ENCODE data around the gene RNF208. TPM values are rescaled to one million over a fixed set of nuclear protein-coding genes. Genes with fewer than 3 reads are reported as not detected.

RNF208 gene
- polyA plus RNA-seq, 3 donors = 1.5 TPM; not detected in 2

DNA sequence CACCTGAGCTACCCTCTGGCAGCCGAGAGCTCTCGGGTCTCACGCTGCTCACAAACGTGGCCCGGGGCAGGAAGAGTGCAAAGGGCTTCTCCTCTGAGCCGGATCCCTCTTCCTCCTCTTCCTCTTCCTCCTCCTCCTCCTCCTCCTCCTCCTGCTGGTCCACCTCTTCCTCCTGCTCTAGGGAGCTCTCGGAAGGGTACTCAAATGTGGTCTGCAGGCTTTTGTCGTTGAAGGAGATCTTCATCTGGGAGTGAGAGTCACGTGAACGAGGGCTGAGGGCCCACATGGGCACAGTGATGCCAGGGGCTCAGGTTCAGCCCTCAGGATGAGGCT lies 29.6 kb downstream of the RNF208 start:
- 85% methylated on average over 9 of the region's 10 CpGs for WGBS (ENCODE audit: insufficient coverage)
- Mint-ChIP-seq H3K36me3 (peaks cover 6 to 32% of the 10 kb centered on the region in 2 donors), H3K27me3 (ENCODE audit: low read depth in 3 of 3) (no peaks in the 10 kb centered on the region), H3K4me3 (no peak overlapping the region), H3K9me3 (peaks cover 0 to 2% (median 0%) of the 10 kb centered on the region in 7 donors), H3K27ac (no peak overlapping the region), H3K4me1 (peaks cover 22% of the 10 kb centered on the region)
- H3K36me3 ChIP-seq (replicated peaks in 1 of 2; ENCODE audit: control insufficient read depth in 1 of 2, insufficient read depth in 2 of 2, low read length in 2 of 2) = peaks cover 17 to 23% of the 10 kb centered on the region in 2 donors
- no peak overlapping the region for H3K9ac ChIP-seq (ENCODE audit: insufficient read depth, low read length, poor library complexity, severe bottlenecking)
- peaks cover 20 to 25% of the 10 kb centered on the region in 2 donors for H3K4me1 ChIP-seq (ENCODE audit: control insufficient read depth in 1 of 2, insufficient read depth in 2 of 2, low read length in 2 of 2)
- no peak overlapping the region for H2AFZ ChIP-seq (ENCODE audit: insufficient read depth, low read depth, low read length, poor library complexity, severe bottlenecking)
- TF ChIP-seq, protein P1, sequence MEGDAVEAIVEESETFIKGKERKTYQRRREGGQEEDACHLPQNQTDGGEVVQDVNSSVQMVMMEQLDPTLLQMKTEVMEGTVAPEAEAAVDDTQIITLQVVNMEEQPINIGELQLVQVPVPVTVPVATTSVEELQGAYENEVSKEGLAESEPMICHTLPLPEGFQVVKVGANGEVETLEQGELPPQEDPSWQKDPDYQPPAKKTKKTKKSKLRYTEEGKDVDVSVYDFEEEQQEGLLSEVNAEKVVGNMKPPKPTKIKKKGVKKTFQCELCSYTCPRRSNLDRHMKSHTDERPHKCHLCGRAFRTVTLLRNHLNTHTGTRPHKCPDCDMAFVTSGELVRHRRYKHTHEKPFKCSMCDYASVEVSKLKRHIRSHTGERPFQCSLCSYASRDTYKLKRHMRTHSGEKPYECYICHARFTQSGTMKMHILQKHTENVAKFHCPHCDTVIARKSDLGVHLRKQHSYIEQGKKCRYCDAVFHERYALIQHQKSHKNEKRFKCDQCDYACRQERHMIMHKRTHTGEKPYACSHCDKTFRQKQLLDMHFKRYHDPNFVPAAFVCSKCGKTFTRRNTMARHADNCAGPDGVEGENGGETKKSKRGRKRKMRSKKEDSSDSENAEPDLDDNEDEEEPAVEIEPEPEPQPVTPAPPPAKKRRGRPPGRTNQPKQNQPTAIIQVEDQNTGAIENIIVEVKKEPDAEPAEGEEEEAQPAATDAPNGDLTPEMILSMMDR (IDR thresholded peaks at IDR 0.05) = no peak
- H3K9me3 ChIP-seq (replicated peaks in 1 of 2; ENCODE audit: control insufficient read depth in 1 of 2, insufficient read depth in 1 of 2, low read length in 2 of 2) = no peaks in the 10 kb centered on the region
- H4K20me1 ChIP-seq (ENCODE audit: insufficient read depth, low read length) = peaks cover 31% of the 10 kb centered on the region
- H3K27ac ChIP-seq (ENCODE audit: low read depth in 1 of 2, low read length in 2 of 2) = no peak overlapping the region
- H3K27me3 ChIP-seq (ENCODE audit: control insufficient read depth in 2 of 2, insufficient read depth in 2 of 2, low read length in 2 of 2) = no peaks in the 10 kb centered on the region
- no peak overlapping the region for H3K4me3 ChIP-seq (replicated peaks in 1 of 3; ENCODE audit: low read depth in 2 of 3, low read length in 3 of 3)
- H3K4me2 ChIP-seq (replicated peaks; ENCODE audit: extremely low read depth, low read length, poor library complexity, severe bottlenecking) = no peak overlapping the region
- peaks cover 29% of the 10 kb centered on the region for H3K79me2 ChIP-seq (ENCODE audit: insufficient read depth, low read length)
- DNase-seq = no peak
- intact Hi-C loops (cut with micrococcal nuclease) = no loop called here

DNA sequence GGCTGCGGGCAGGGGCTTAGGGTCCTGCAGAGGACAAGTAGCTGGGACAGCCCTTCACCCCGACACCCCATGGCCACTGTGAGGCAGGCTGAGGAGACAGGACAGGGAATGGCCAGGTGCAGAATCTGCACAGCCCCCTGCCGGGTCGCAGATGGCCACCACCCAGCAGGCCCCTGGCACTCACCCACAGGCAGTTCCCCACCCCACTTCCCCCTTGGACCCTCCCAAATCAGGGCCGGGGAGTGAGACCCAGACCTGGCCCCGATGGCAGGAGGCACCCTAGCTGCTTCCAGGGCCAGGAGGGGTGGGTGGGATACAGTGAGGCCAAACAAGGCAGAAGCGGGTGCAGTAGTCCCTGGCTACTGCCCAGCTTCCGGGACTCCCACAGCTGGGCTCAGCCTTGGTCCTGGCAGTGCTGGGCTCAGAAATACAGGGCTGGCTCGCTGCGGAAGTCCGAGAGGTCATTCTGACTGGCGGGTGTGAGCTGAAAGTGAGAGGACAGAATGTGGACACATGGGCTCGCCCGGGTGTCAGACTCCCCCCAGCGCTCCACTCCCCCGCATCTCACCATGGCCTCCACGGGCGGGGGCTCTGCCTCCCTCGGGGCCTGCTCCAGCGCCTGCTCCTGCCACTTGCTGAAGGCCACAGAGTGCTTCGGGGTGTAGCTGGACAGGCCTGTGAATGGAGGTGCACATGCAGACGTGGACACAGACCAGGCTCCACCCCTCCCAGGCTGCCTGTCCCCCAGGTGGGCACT lies 30.2 kb downstream of the RNF208 start:
- TF ChIP-seq, protein P1 (IDR thresholded peaks at IDR 0.05) = no peak
- Histone ChIP-seq H3K9ac (ENCODE audit: insufficient read depth, low read length, poor library complexity, severe bottlenecking) (no peak overlapping the region), H3K27me3 (ENCODE audit: control insufficient read depth in 2 of 2, insufficient read depth in 2 of 2, low read length in 2 of 2) (no peaks in the 10 kb centered on the region), H3K36me3 (replicated peaks in 1 of 2; ENCODE audit: control insufficient read depth in 1 of 2, insufficient read depth in 2 of 2, low read length in 2 of 2) (peaks cover 22 to 23% of the 10 kb centered on the region in 2 donors), H3K27ac (ENCODE audit: low read depth in 1 of 2, low read length in 2 of 2) (no peak overlapping the region), H3K4me2 (replicated peaks; ENCODE audit: extremely low read depth, low read length, poor library complexity, severe bottlenecking) (no peak overlapping the region), H3K4me3 (replicated peaks in 1 of 3; ENCODE audit: low read depth in 2 of 3, low read length in 3 of 3) (no peak overlapping the region), H2AFZ (ENCODE audit: insufficient read depth, low read depth, low read length, poor library complexity, severe bottlenecking) (no peak overlapping the region), H3K4me1 (ENCODE audit: control insufficient read depth in 1 of 2, insufficient read depth in 2 of 2, low read length in 2 of 2) (peaks cover 24 to 30% of the 10 kb centered on the region in 2 donors), H3K79me2 (ENCODE audit: insufficient read depth, low read length) (peaks cover 35% of the 10 kb centered on the region), H4K20me1 (ENCODE audit: insufficient read depth, low read length) (peaks cover 31% of the 10 kb centered on the region), H3K9me3 (replicated peaks in 1 of 2; ENCODE audit: control insufficient read depth in 1 of 2, insufficient read depth in 1 of 2, low read length in 2 of 2) (no peaks in the 10 kb centered on the region)
- no peak overlapping the region for H3K4me3 Mint-ChIP-seq
- peaks cover 26% of the 10 kb centered on the region for H3K4me1 Mint-ChIP-seq
- no peak for DNase-seq
- H3K9me3 Mint-ChIP-seq = peaks cover 0 to 2% (median 0%) of the 10 kb centered on the region in 7 donors
- 95% methylated on average over 16 of the region's 22 CpGs for WGBS (ENCODE audit: insufficient coverage)
- intact Hi-C loops (cut with micrococcal nuclease) = no loop called here
- H3K27ac Mint-ChIP-seq = no peak overlapping the region
- peaks cover 6 to 36% of the 10 kb centered on the region in 2 donors for H3K36me3 Mint-ChIP-seq
- no peaks in the 10 kb centered on the region for H3K27me3 Mint-ChIP-seq (ENCODE audit: low read depth in 3 of 3)
